ENCODE measurements around the gene TINAG. TPM values are rescaled to one million over a fixed set of nuclear protein-coding genes. Genes with fewer than 3 reads are reported as not detected.

The TINAG gene
- total RNA-seq, 1 experiment from 2014 or later: not detected

- H3K36me3 ChIP-seq (ENCODE audit: low read depth, low read length): no peaks in the 10 kb centered on the region
- H3K9me2 ChIP-seq (replicated peaks; ENCODE audit: low read length): no peaks in the 10 kb centered on the region
- intact Hi-C loops (cut with micrococcal nuclease): no loop called here
- BruUV-seq (replicated peaks): no TSS peak
- no peaks in the 10 kb centered on the region for H4K20me1 ChIP-seq (ENCODE audit: low read length)
- no peaks in the 10 kb centered on the region for H3F3A ChIP-seq (ENCODE audit: low read length, unreplicated experiment)
- POLR2A ChIA-PET (ENCODE audit: unreplicated experiment): no interaction called here
- TF ChIP-seq EZH2 (IDR thresholded peaks at IDR 0.05; ENCODE audit: low read length, unreplicated experiment) (no peak), EZH2phosphoT487 (IDR thresholded peaks at IDR 0.05; ENCODE audit: borderline replicate concordance, low read length) (no peak), CTCF (conservative IDR thresholded peaks at IDR 0.05; ENCODE audit: low read depth, low read length) (no peak)
- no peak overlapping the region for H3K27ac ChIP-seq (ENCODE audit: low read length)
- no peaks in the 10 kb centered on the region for H3K9me3 ChIP-seq (ENCODE audit: low read length)
- DNase-seq (no peak), ATAC-seq (no peak)
- H2AFZ ChIP-seq (ENCODE audit: low read length): no peak overlapping the region
- no peak overlapping the region for H3K4me3 ChIP-seq (ENCODE audit: low read length)
- CTCF ChIA-PET: no interaction called here
- no peaks in the 10 kb centered on the region for H3K79me2 ChIP-seq (ENCODE audit: low read length)
- no peak overlapping the region for H3K4me2 ChIP-seq (ENCODE audit: low read length)
- H3K4me1 ChIP-seq (ENCODE audit: insufficient read depth, low read length): peaks cover 14% of the 10 kb centered on the region
- no peaks in the 10 kb centered on the region for H3K27me3 ChIP-seq (ENCODE audit: low read length)
- no peak overlapping the region for H3K9ac ChIP-seq (ENCODE audit: low read length)
Observed at GRCh38 chr6:54390362-54390761, 82.1 kb downstream of the TINAG start.

DNA sequence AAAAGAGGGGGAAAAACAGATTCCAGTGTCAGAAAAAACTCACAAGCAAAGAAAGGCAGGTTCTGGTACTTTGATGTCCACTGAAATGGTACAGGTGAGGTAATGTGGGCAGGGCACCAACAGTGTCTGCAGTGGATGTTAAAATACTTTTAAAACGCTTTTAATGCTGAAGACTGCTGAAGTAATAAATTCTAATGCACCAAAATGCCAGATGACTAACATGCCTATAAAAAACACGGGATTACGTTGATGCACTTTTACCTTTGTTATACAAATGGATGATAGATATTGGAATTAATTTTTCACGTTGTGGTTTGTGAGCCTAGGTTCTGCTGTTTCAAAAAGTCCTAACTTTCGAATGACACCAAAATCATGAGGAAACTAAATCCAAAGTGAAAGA, 83.3 kb downstream of the TINAG start:
- intact Hi-C loops (cut with micrococcal nuclease): no loop called here
- Histone ChIP-seq H3K27ac (ENCODE audit: low read length) (peak overlapping the region; percentile 25; the same call in 1 of the 2 replicates), H3K9me2 (replicated peaks; ENCODE audit: low read length) (no peaks in the 10 kb centered on the region), H2AFZ (ENCODE audit: low read length) (peak overlapping the region; percentile 47), H3K27me3 (ENCODE audit: low read length) (no peaks in the 10 kb centered on the region), H3F3A (ENCODE audit: low read length, unreplicated experiment) (no peaks in the 10 kb centered on the region), H3K36me3 (ENCODE audit: low read depth, low read length) (no peaks in the 10 kb centered on the region), H3K4me1 (ENCODE audit: insufficient read depth, low read length) (peaks cover 14% of the 10 kb centered on the region), H3K9me3 (ENCODE audit: low read length) (no peaks in the 10 kb centered on the region), H3K4me2 (ENCODE audit: low read length) (peak overlapping the region; percentile 64), H3K9ac (ENCODE audit: low read length) (no peak overlapping the region), H3K4me3 (ENCODE audit: low read length) (peak overlapping the region; percentile 39), H3K79me2 (ENCODE audit: low read length) (no peaks in the 10 kb centered on the region), H4K20me1 (ENCODE audit: low read length) (no peaks in the 10 kb centered on the region)
- no peak for TF ChIP-seq EZH2phosphoT487 (IDR thresholded peaks at IDR 0.05; ENCODE audit: borderline replicate concordance, low read length)
- POLR2A ChIA-PET (ENCODE audit: unreplicated experiment): no interaction called here
- CTCF ChIA-PET: no interaction called here
- no TSS peak for BruUV-seq (replicated peaks)
- ATAC-seq: peak; percentile 56
- DNase-seq: peak; percentile 55

- Histone ChIP-seq H3F3A (ENCODE audit: low read length, unreplicated experiment) (no peaks in the 10 kb centered on the region), H3K9me3 (ENCODE audit: low read length) (no peaks in the 10 kb centered on the region), H3K27ac (ENCODE audit: low read length) (no peak overlapping the region), H3K4me2 (ENCODE audit: low read length) (no peak overlapping the region), H3K9ac (ENCODE audit: low read length) (no peak overlapping the region), H3K4me1 (ENCODE audit: insufficient read depth, low read length) (no peaks in the 10 kb centered on the region), H3K9me2 (replicated peaks; ENCODE audit: low read length) (no peaks in the 10 kb centered on the region), H3K79me2 (ENCODE audit: low read length) (no peaks in the 10 kb centered on the region), H3K4me3 (ENCODE audit: low read length) (no peak overlapping the region), H2AFZ (ENCODE audit: low read length) (0 out of 2 replicates have a peak overlapping the region, but pooled peaks have one; percentile 12), H4K20me1 (ENCODE audit: low read length) (no peaks in the 10 kb centered on the region), H3K27me3 (ENCODE audit: low read length) (no peaks in the 10 kb centered on the region), H3K36me3 (ENCODE audit: low read depth, low read length) (no peaks in the 10 kb centered on the region)
- ATAC-seq (no peak), DNase-seq (no peak)
- CTCF ChIA-PET: no interaction called here
- POLR2A ChIA-PET (ENCODE audit: unreplicated experiment): no interaction called here
- intact Hi-C loops (cut with micrococcal nuclease): no loop called here
- no TSS peak for BruUV-seq (replicated peaks)
- TF ChIP-seq CTCF (conservative IDR thresholded peaks at IDR 0.05; ENCODE audit: low read depth, low read length) (no peak), EZH2phosphoT487 (IDR thresholded peaks at IDR 0.05; ENCODE audit: borderline replicate concordance, low read length) (no peak), EZH2 (IDR thresholded peaks at IDR 0.05; ENCODE audit: low read length, unreplicated experiment) (no peak)
Observed at GRCh38 chr6:54403096-54403495, 94.9 kb downstream of the TINAG start.

All from PC-3 (cell line).